PFSK-1 (cell line): ENCODE results near the gene TTBK1.

ENCODE experiments used
- FOXP2 ChIP-seq: optimal IDR thresholded peaks from 2 replicates; pipeline ENCODE3; 2011; ENCODE audit warnings: borderline replicate concordance, control low read depth, inconsistent platforms; ENCODE audit not compliant: insufficient read depth; ENCODE audit errors: extremely low read length, extremely low read depth
- POLR2AphosphoS5 ChIP-seq: IDR thresholded peaks from 2 replicates; pipeline ENCODE4 v1.6.1; 2012; ENCODE audit warnings: low read depth, mild to moderate bottlenecking, control low read depth, low read length, moderate library complexity
- REST ChIP-seq, 2 experiments: IDR thresholded peaks; 2 replicates each; pipeline versions ENCODE4 v1.6.1 to v1.8.0; 2011 to 2012; ENCODE audit warnings: low read depth in 2 of 2, low read length in 2 of 2, control low read depth in 1 of 2, inconsistent platforms in 1 of 2, mild to moderate bottlenecking in 1 of 2, moderate library complexity in 1 of 2; ENCODE audit not compliant: insufficient read depth in 1 of 2
- SIN3A ChIP-seq: IDR thresholded peaks from 2 replicates; pipeline ENCODE4 v1.6.1; 2012; ENCODE audit warnings: mild to moderate bottlenecking, low read length, moderate library complexity, borderline replicate concordance; ENCODE audit not compliant: insufficient read depth
- TAF1 ChIP-seq: IDR thresholded peaks from 2 replicates; pipeline ENCODE4 v1.6.1; 2012; ENCODE audit warnings: low read length, control low read depth, borderline replicate concordance; ENCODE audit not compliant: insufficient read depth

Gene TTBK1

DNA sequence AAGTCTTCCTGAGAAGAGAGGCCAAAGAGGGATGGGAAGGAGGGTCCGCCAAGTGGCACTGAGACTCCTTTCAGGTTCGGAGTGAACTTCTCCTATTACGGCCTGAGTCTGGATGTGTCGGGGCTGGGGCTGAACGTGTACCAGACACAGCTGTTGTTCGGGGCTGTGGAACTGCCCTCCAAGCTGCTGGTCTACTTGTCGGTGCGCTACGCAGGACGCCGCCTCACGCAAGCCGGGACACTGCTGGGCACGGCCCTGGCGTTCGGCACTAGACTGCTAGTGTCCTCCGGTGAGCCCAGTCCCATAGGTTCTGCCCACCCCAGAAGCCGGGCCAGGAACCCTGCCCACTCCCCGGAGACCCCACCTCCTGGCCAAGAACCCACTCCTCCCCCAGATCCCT is 58.8 kb downstream of the TTBK1 start:
- TF ChIP-seq SIN3A, result no peak
- TF ChIP-seq TAF1, result no peak
- TF ChIP-seq FOXP2, result no peak
- TF ChIP-seq REST (IDR thresholded peaks at IDR 0.05; ENCODE audit: insufficient read depth in 1 of 2, low read depth in 2 of 2, low read length in 2 of 2), result no peak
- TF ChIP-seq POLR2AphosphoS5, result no peak

- TF ChIP-seq SIN3A, result no peak
- TF ChIP-seq TAF1, result no peak
- no peak for TF ChIP-seq FOXP2
- no peak for TF ChIP-seq POLR2AphosphoS5
- TF ChIP-seq REST (IDR thresholded peaks at IDR 0.05; ENCODE audit: insufficient read depth in 1 of 2, low read depth in 2 of 2, low read length in 2 of 2), result no peak
Measured at GRCh38 chr6:43303751-43304331, 60.6 kb downstream of the TTBK1 start.

- TF ChIP-seq FOXP2 (no peak), SIN3A (no peak), POLR2AphosphoS5 (no peak), REST (IDR thresholded peaks at IDR 0.05; ENCODE audit: insufficient read depth in 1 of 2, low read depth in 2 of 2, low read length in 2 of 2) (no peak)
Measured at GRCh38 chr6:43304361-43304760, 61.1 kb downstream of the TTBK1 start.

- TF ChIP-seq SIN3A (no peak), REST (IDR thresholded peaks at IDR 0.05; ENCODE audit: insufficient read depth in 1 of 2, low read depth in 2 of 2, low read length in 2 of 2) (no peak)
Measured at GRCh38 chr6:43304882-43305281, 61.6 kb downstream of the TTBK1 start.

DNA sequence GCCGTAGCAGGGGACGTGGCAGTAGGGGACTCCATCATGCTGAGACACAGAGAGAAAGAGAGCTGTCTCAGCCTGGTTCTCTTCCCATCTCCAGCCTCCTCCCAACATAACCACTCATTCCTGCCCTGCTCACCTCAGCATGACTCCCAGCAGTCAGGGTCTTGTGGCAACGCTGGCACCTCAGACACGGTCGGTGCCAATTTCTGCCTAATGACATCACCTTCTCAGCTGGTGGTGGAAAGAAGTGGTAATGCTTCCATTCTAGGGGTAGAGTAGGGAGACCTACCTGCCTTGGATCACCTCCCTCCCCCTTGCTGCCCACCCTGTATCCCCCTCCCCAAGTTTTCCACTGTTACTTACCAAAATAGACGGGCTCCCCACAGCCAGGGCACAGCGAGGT is 62.8 kb downstream of the TTBK1 start:
- no peak for TF ChIP-seq POLR2AphosphoS5
- TF ChIP-seq TAF1, result no peak
- TF ChIP-seq SIN3A, result no peak
- no peak for TF ChIP-seq FOXP2
- no peak for TF ChIP-seq REST (IDR thresholded peaks at IDR 0.05; ENCODE audit: insufficient read depth in 1 of 2, low read depth in 2 of 2, low read length in 2 of 2)
